Panc1 (cell line): Measurements from ENCODE around the gene GRIK4. TPM values are rescaled to one million over a fixed set of nuclear protein-coding genes. Genes with fewer than 3 reads are reported as not detected.

ENCODE experiments used
- ATAC-seq: fragments of 200-7000 bp; cut with Tn5 transposase; 2 replicates; pipeline ENCODE4 v1.9.1; 2020; ENCODE audit warnings: mild to moderate bottlenecking, moderate library complexity
- BruUV-seq: library from RNA; stranded (reverse); fragments of 400-500 nt; replicated peaks from 2 replicates; lab custom pipeline; 2021; lab: Mats Ljungman, UMichigan
- CTCF ChIA-PET: fragments of 300-600 bp; sonication (Branson Sonifier 250); formaldehyde crosslinking; loops from one replicate; lab custom pipeline; 2022; ENCODE audit warnings: antibody characterized with exemption; lab: Charles Lee
- POLR2A ChIA-PET: fragments of 300-600 bp; sonication (Branson Sonifier 250); formaldehyde crosslinking; loops from one replicate; lab custom pipeline; 2022; ENCODE audit warnings: antibody characterized with exemption; lab: Charles Lee
- DNase-seq: peaks from one replicate; pipeline ENCODE4 v3.0.0-alpha.2; 2010; ENCODE audit warnings: low read depth, low spot score
- H3K27ac ChIP-seq: 2 replicates; pipeline ENCODE4 v1.5.1; 2011; ENCODE audit warnings: mild to moderate bottlenecking, low read length, inconsistent platforms
- H3K27me3 ChIP-seq: fragments of 200-500 bp; sonication (Bioruptor generic); 2 replicates; pipeline ENCODE4 v1.6.0; 2014; ENCODE audit warnings: low read length, inconsistent platforms; ENCODE audit not compliant: control insufficient read depth, insufficient read depth
- H3K36me3 ChIP-seq: fragments of 200-500 bp; sonication (Bioruptor generic); 2 replicates; pipeline ENCODE4 v1.5.1; 2014; ENCODE audit warnings: inconsistent platforms, mild to moderate bottlenecking, low read length, moderate library complexity; ENCODE audit not compliant: control insufficient read depth, insufficient read depth
- H3K4me1 ChIP-seq: 2 replicates; pipeline ENCODE4 v1.5.1; 2011; ENCODE audit warnings: inconsistent platforms, mild to moderate bottlenecking, low read length, moderate library complexity; ENCODE audit not compliant: control insufficient read depth, insufficient read depth
- H3K4me3 ChIP-seq, 2 experiments: 2 replicates each; pipeline ENCODE4 v1.5.1; 2011 to 2012; ENCODE audit warnings: low read depth in 2 of 2, low read length in 2 of 2, mild to moderate bottlenecking in 2 of 2, inconsistent platforms in 1 of 2, moderate library complexity in 1 of 2
- H3K9me3 ChIP-seq: fragments of 200-500 bp; sonication (Bioruptor generic); 2 replicates; pipeline ENCODE4 v1.5.1; 2014; ENCODE audit warnings: low read depth, mild to moderate bottlenecking, inconsistent platforms, low read length, moderate library complexity; ENCODE audit not compliant: control insufficient read depth, insufficient read depth
- CTCF ChIP-seq: fragments of 450-650 bp; IDR thresholded peaks from 2 replicates; pipeline ENCODE4 v1.5.1; 2017; ENCODE audit warnings: mild to moderate bottlenecking
- POLR2AphosphoS5 ChIP-seq: IDR thresholded peaks from 2 replicates; pipeline ENCODE4 v1.6.1; 2012; ENCODE audit warnings: mild to moderate bottlenecking, low read depth, low read length, moderate library complexity
- REST ChIP-seq, 2 experiments: IDR thresholded peaks; 2 replicates each; pipeline ENCODE4 v1.6.1; 2011 to 2012; ENCODE audit warnings: low read depth in 2 of 2, control low read depth in 1 of 2, low read length in 1 of 2, mild to moderate bottlenecking in 1 of 2, moderate library complexity in 1 of 2; ENCODE audit not compliant: insufficient read depth in 1 of 2
- SIN3A ChIP-seq: IDR thresholded peaks from 2 replicates; pipeline ENCODE4 v1.6.1; 2012; ENCODE audit warnings: low read depth, mild to moderate bottlenecking, low read length, moderate library complexity, borderline replicate concordance; ENCODE audit not compliant: insufficient read depth
- TCF7L2 ChIP-seq: IDR thresholded peaks from 2 replicates; pipeline ENCODE4 v1.6.1; 2011; ENCODE audit warnings: mild to moderate bottlenecking, low read depth, low read length, inconsistent platforms
- in situ Hi-C: cut with HindIII; loops from 2 replicates; pipeline ENCODE4 v1.10.0; 2016; ENCODE audit warnings: low sequenced_read_pairs, low pct_unique_long_range_greater_than_20kb
- intact Hi-C: fragments of 100-400 bp; cut with micrococcal nuclease; formaldehyde crosslinking; loops from one replicate; pipeline ENCODE4 v1.10.0; 2022; ENCODE audit not compliant: unreplicated experiment
- total RNA-seq: library from RNA; stranded (reverse); gene quantifications from one replicate; pipeline ENCODE4 v1.2.1, GENCODE V29; 2021; ENCODE audit not compliant: unreplicated experiment

GRIK4 gene
- total RNA-seq, 1 experiment from 2014 or later, result 0.62 TPM

GRCh38 chr11:120598517-120599257 lies 87.1 kb downstream of the GRIK4 start:
- TF ChIP-seq TCF7L2, result no peak
- no peak for TF ChIP-seq POLR2AphosphoS5
- no peak for TF ChIP-seq SIN3A
- no peak for TF ChIP-seq REST (IDR thresholded peaks at IDR 0.05; ENCODE audit: insufficient read depth in 1 of 2, low read depth in 2 of 2, low read length in 1 of 2)
- DNase-seq (no peak), ATAC-seq (no peak)
- no peak overlapping the region for H3K4me3 ChIP-seq
- in situ Hi-C loops, result no loop called here
- no peak overlapping the region for H3K27ac ChIP-seq
- no peaks in the 10 kb centered on the region for H3K36me3 ChIP-seq
- POLR2A ChIA-PET, result no interaction called here
- no peaks in the 10 kb centered on the region for H3K9me3 ChIP-seq
- intact Hi-C loops, result no loop called here
- CTCF ChIA-PET, result interaction anchor here (0.6 kb wide), 1 partner anchor 346 kb away, joined by 5 read pairs; no protein-coding TSS in a partner anchor
- no peaks in the 10 kb centered on the region for H3K4me1 ChIP-seq
- BruUV-seq, result no TSS peak
- peaks cover 5% of the 10 kb centered on the region; the same call in 1 of the 2 replicates for H3K27me3 ChIP-seq

- ChIA-PET POLR2A (no interaction called here), CTCF (no interaction called here)
- H3K9me3 ChIP-seq, result no peaks in the 10 kb centered on the region
- no peak overlapping the region for H3K4me3 ChIP-seq
- 0 out of 2 replicates have a peak, but pooled peaks cover 2% of the 10 kb centered on the region for H3K27me3 ChIP-seq
- DNase-seq (no peak), ATAC-seq (no peak)
- no peaks in the 10 kb centered on the region for H3K36me3 ChIP-seq
- H3K27ac ChIP-seq, result no peak overlapping the region
- no peaks in the 10 kb centered on the region for H3K4me1 ChIP-seq
- intact Hi-C loops, result no loop called here
- TF ChIP-seq CTCF, result no peak
- TF ChIP-seq REST (IDR thresholded peaks at IDR 0.05; ENCODE audit: insufficient read depth in 1 of 2, low read depth in 2 of 2, low read length in 1 of 2), result no peak
- in situ Hi-C loops, result no loop called here
- BruUV-seq, result no TSS peak
These were observed 88.4 kb downstream of the GRIK4 start for GRCh38 chr11:120599816-120600420.
